IPS-15b (cell line): ENCODE data around the gene CDKN2AIP.

Experiments
- H3K27me3 ChIP-seq: one replicate; pipeline ENCODE4 v1.6.1; 2013; ENCODE audit warnings: low read length; ENCODE audit not compliant: control insufficient read depth, insufficient read depth
- H3K36me3 ChIP-seq: one replicate; pipeline ENCODE4 v1.6.1; 2013; ENCODE audit warnings: low read length; ENCODE audit not compliant: control insufficient read depth, insufficient read depth
- H3K4me1 ChIP-seq: one replicate; pipeline ENCODE4 v1.6.1; 2013; ENCODE audit warnings: mild to moderate bottlenecking, low read length; ENCODE audit not compliant: control insufficient read depth, insufficient read depth
- H3K4me3 ChIP-seq: one replicate; pipeline ENCODE4 v1.5.1; 2013; ENCODE audit warnings: low read depth, low read length
- H3K9ac ChIP-seq: one replicate; pipeline ENCODE4 v1.6.1; 2013; ENCODE audit warnings: low read depth, mild to moderate bottlenecking, low read length
- H3K9me3 ChIP-seq: one replicate; pipeline ENCODE4 v1.6.1; 2013; ENCODE audit warnings: mild to moderate bottlenecking, low read length; ENCODE audit not compliant: control insufficient read depth, insufficient read depth

Gene CDKN2AIP

GRCh38 chr4:183483997-183484396, 39.6 kb downstream of the CDKN2AIP start:
- H3K9me3 ChIP-seq, result no peaks in the 10 kb centered on the region
- H3K36me3 ChIP-seq, result no peaks in the 10 kb centered on the region
- no peaks in the 10 kb centered on the region for H3K4me1 ChIP-seq
- no peak overlapping the region for H3K4me3 ChIP-seq
- no peak overlapping the region for H3K9ac ChIP-seq
- H3K27me3 ChIP-seq, result no peaks in the 10 kb centered on the region

DNA sequence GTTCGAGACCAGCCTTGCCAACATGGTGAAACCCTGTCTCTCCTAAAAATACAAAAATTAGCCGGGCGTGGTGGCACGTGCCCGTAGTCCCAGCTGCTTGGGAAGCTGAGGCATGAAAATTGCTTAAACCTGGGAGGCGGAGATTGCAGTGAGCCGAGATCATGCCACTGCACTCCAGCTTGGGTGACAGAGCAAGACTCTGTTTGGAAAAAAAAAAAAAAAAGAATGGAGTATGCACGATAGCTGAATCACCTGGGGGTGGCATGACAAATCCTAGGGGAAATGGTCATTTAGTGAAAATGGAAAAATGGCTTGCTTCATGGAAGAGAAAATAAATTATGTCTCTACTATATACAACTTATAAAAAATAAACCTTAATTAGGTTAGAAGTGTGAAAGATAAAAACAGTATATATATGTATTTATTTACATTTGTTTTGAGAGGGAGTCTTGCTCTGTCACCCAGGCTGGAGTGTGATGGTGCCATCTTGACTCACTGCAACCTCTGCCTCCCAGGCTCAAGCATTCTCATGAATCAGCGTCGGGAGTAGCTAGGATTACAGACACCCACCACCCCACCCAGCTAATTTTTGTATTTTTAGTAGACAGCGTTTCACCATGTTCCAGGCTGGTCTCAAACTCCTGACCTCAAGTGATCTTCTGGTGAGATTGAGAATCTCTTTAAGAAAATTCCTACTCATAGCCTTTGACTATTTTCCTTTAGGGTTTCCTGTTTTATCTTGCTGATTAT, 41.1 kb downstream of the CDKN2AIP start:
- no peaks in the 10 kb centered on the region for H3K36me3 ChIP-seq
- no peak overlapping the region for H3K9ac ChIP-seq
- H3K4me1 ChIP-seq, result no peaks in the 10 kb centered on the region
- H3K27me3 ChIP-seq, result no peaks in the 10 kb centered on the region
- no peaks in the 10 kb centered on the region for H3K9me3 ChIP-seq
- no peak overlapping the region for H3K4me3 ChIP-seq

DNA sequence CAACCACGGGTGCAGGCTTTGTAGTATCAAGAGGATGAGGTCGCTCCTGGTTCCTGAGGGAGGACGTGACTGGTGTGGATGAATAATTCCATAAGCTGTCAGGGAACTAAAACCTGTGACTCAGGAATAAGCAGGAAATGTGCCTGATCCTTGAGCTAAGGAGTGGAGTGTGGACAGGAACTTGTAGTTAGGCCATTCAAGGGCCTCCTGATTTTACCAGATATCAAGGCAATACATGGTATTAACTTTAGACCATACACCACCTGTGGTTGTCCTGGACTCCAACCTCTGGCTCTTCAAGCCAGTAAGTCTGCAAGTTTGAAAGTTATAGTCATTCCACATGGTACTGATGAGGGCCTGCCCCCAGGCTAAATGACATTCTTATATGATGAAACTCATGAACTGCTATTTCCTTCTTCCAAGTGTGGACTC, 48.4 kb downstream of the CDKN2AIP start:
- Histone ChIP-seq H3K9me3 (no peaks in the 10 kb centered on the region), H3K4me3 (no peak overlapping the region), H3K9ac (no peak overlapping the region), H3K27me3 (no peaks in the 10 kb centered on the region), H3K4me1 (no peaks in the 10 kb centered on the region), H3K36me3 (no peaks in the 10 kb centered on the region)

DNA sequence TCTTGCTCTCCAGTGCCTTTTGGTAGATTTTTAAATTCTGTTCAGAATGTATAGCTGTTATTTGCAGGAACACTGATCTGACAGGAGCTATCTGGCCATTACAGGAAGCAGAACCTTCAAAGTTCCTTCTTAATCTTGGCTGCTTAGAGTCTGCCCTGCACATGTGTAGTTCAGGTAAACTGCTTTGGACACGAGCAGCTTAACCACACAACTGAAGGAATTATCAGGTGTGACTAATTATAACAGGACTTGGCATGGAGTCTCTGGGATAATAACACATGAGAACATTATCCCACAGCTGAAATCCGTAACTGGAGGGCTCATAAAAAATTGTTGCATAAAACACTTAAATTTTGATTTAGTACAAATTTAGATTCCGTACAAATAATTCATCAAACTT, 48.8 kb downstream of the CDKN2AIP start:
- Histone ChIP-seq H3K4me3 (no peak overlapping the region), H3K27me3 (no peaks in the 10 kb centered on the region), H3K9me3 (no peaks in the 10 kb centered on the region), H3K9ac (no peak overlapping the region), H3K36me3 (no peaks in the 10 kb centered on the region), H3K4me1 (no peaks in the 10 kb centered on the region)

GRCh38 chr4:183495184-183495583, 50.7 kb downstream of the CDKN2AIP start:
- H3K36me3 ChIP-seq, result no peaks in the 10 kb centered on the region
- no peak overlapping the region for H3K4me3 ChIP-seq
- no peaks in the 10 kb centered on the region for H3K4me1 ChIP-seq
- H3K9me3 ChIP-seq, result no peaks in the 10 kb centered on the region
- no peaks in the 10 kb centered on the region for H3K27me3 ChIP-seq
- no peak overlapping the region for H3K9ac ChIP-seq
